OCI-LY1 (cell line): ENCODE measurements around the gene SMC3.
"Not testable (repeated sequence)": the region's sequence is repeated elsewhere in the genome, so short reads cannot be mapped to it uniquely, and the experiment has no call there.

Source experiments
- H2AFZ ChIP-seq: fragments of 200-600 bp; sonication (generic), shearing (Covaris generic); 2 replicates; pipeline ENCODE4 v1.6.0; 2014; ENCODE audit warnings: antibody characterized with exemption, mild to moderate bottlenecking, low read length
- H3F3A ChIP-seq: fragments of 200-600 bp; sonication (generic), shearing (Covaris generic); 2 replicates; pipeline ENCODE4 v1.6.0; 2014; ENCODE audit warnings: mild to moderate bottlenecking, antibody characterized with exemption, low read length, moderate library complexity; ENCODE audit not compliant: insufficient read depth
- H3K27ac ChIP-seq: fragments of 200-600 bp; sonication (generic); 2 replicates; pipeline ENCODE4 v1.5.1; 2014; ENCODE audit warnings: low read length, mixed run types, mild to moderate bottlenecking, low read depth; ENCODE audit not compliant: poor library complexity, severe bottlenecking
- H3K27me3 ChIP-seq: fragments of 200-600 bp; sonication (generic); 2 replicates; pipeline ENCODE4 v1.6.0; 2014; ENCODE audit warnings: antibody characterized with exemption, mild to moderate bottlenecking, low read length, moderate library complexity; ENCODE audit not compliant: insufficient read depth
- H3K36me3 ChIP-seq: fragments of 200-600 bp; sonication (generic); 2 replicates; pipeline ENCODE4 v1.6.1; 2014; ENCODE audit warnings: mild to moderate bottlenecking, antibody characterized with exemption, low read length, moderate library complexity, mixed read lengths; ENCODE audit not compliant: insufficient read depth
- H3K4me1 ChIP-seq: fragments of 200-600 bp; sonication (generic); 2 replicates; pipeline ENCODE4 v1.5.1; 2014; ENCODE audit warnings: mild to moderate bottlenecking, low read length, moderate library complexity; ENCODE audit not compliant: insufficient read depth, severe bottlenecking
- H3K4me2 ChIP-seq: fragments of 200-600 bp; sonication (generic), shearing (Covaris generic); 2 replicates; pipeline ENCODE4 v1.6.1; 2014; ENCODE audit warnings: low read length
- H3K4me3 ChIP-seq: fragments of 200-600 bp; sonication (generic); 2 replicates; pipeline ENCODE4 v1.5.1; 2014; ENCODE audit warnings: low read length, low read depth, mild to moderate bottlenecking, mixed read lengths; ENCODE audit not compliant: poor library complexity, severe bottlenecking
- H3K79me2 ChIP-seq: fragments of 200-600 bp; shearing (Covaris generic); 2 replicates; pipeline ENCODE4 v1.6.1; 2016; ENCODE audit warnings: mixed run types, low read length, mixed read lengths; ENCODE audit not compliant: insufficient read depth
- H3K9ac ChIP-seq: fragments of 200-600 bp; sonication (generic), shearing (Covaris generic); 2 replicates; pipeline ENCODE4 v1.6.1; 2014; ENCODE audit warnings: mild to moderate bottlenecking, low read length, mixed read lengths
- H3K9me2 ChIP-seq: fragments of 200-600 bp; sonication (generic), shearing (Covaris generic); 2 replicates; pipeline ENCODE4 v1.6.1; 2014; ENCODE audit warnings: low read depth, mild to moderate bottlenecking, low read length, mixed read lengths
- H3K9me3 ChIP-seq: fragments of 200-600 bp; shearing (Covaris generic); 2 replicates; pipeline ENCODE4 v1.6.1; 2014; ENCODE audit warnings: low read length, mixed read lengths
- H4K20me1 ChIP-seq: fragments of 200-600 bp; sonication (generic), shearing (Covaris generic); 2 replicates; pipeline ENCODE4 v1.6.0; 2016; ENCODE audit warnings: mild to moderate bottlenecking, low read length; ENCODE audit not compliant: insufficient read depth
- EZH2 ChIP-seq: fragments of 200-600 bp; sonication (generic), shearing (Covaris generic); IDR thresholded peaks from 2 replicates; pipeline ENCODE4 v1.8.0; 2017; ENCODE audit warnings: borderline replicate concordance, mixed run types, mild to moderate bottlenecking, antibody characterized with exemption, low read length, moderate library complexity, mixed read lengths
- TF ChIP-seq, protein P1 (sequence below): fragments of 200-600 bp; sonication (generic), shearing (Covaris generic); IDR thresholded peaks from 2 replicates; pipeline ENCODE4 v1.5.1; 2017; ENCODE audit warnings: mild to moderate bottlenecking, antibody characterized with exemption, low read length, moderate library complexity, mixed read lengths

Gene SMC3

DNA sequence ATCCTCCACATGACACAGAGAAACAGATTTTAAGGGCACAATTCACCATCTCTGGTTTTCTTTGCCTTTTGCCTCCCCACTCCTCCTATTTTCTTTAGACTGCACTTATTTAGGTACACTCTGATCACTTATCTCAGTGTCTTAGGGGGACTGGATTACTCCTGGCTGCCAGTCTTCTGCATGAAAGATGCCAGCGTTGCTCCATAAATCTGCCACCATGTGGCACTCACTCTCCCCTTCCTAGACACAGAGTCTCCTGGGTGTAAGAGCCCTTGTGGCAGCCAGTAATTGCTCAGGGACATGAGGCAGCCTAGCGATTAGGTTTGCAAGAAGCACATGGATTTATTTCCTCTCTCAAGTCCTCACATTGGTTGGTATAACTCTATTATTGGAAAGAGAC is 42.1 kb downstream of the SMC3 start:
- Histone ChIP-seq H3K4me2 (peak overlapping the region; percentile 84), H4K20me1 (no peaks in the 10 kb centered on the region), H3K9me3 (no peaks in the 10 kb centered on the region), H3K4me3 (peak overlapping the region; percentile 71), H2AFZ (no peak overlapping the region), H3F3A (peaks cover 9% of the 10 kb centered on the region; the same call in 1 of the 2 replicates), H3K36me3 (peaks cover 69% of the 10 kb centered on the region), H3K79me2 (peaks cover 52% of the 10 kb centered on the region), H3K4me1 (peaks cover 69% of the 10 kb centered on the region), H3K9me2 (no peaks in the 10 kb centered on the region), H3K27ac (peak overlapping the region; percentile 4), H3K27me3 (no peaks in the 10 kb centered on the region), H3K9ac (peak overlapping the region; percentile 53)
- TF ChIP-seq, protein P1, sequence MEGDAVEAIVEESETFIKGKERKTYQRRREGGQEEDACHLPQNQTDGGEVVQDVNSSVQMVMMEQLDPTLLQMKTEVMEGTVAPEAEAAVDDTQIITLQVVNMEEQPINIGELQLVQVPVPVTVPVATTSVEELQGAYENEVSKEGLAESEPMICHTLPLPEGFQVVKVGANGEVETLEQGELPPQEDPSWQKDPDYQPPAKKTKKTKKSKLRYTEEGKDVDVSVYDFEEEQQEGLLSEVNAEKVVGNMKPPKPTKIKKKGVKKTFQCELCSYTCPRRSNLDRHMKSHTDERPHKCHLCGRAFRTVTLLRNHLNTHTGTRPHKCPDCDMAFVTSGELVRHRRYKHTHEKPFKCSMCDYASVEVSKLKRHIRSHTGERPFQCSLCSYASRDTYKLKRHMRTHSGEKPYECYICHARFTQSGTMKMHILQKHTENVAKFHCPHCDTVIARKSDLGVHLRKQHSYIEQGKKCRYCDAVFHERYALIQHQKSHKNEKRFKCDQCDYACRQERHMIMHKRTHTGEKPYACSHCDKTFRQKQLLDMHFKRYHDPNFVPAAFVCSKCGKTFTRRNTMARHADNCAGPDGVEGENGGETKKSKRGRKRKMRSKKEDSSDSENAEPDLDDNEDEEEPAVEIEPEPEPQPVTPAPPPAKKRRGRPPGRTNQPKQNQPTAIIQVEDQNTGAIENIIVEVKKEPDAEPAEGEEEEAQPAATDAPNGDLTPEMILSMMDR: no peak
- no peak for TF ChIP-seq EZH2

DNA sequence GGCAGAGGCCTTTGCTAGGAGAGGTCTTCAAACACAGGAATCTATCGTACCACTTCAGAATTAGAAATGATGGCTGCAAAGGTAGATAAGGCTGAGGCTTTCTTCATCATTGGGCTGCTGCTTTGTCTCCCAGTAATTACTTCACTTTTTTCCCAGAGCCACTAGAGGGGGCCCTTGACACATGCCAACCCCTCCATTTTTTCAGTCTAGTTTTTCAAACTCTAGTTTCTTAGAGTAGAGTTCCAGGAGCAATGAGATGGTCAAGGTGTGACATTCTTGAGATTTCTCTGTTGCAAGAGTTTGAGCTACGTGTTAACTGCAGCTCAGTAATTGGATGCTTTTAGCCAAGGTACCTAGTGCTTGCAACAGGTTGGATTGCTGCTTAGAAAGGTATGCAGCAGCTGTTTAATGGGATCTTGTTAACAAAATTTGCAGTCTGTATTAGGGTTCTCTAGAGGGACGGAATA is 42.8 kb downstream of the SMC3 start:
- H3F3A ChIP-seq: peaks cover 9% of the 10 kb centered on the region; the same call in 1 of the 2 replicates
- H3K4me1 ChIP-seq: peaks cover 77% of the 10 kb centered on the region
- peak overlapping the region; percentile 71 for H3K4me3 ChIP-seq
- H3K9me3 ChIP-seq: no peaks in the 10 kb centered on the region
- no peaks in the 10 kb centered on the region for H3K9me2 ChIP-seq
- no peaks in the 10 kb centered on the region for H4K20me1 ChIP-seq
- peaks cover 62% of the 10 kb centered on the region for H3K36me3 ChIP-seq
- H3K4me2 ChIP-seq: peak overlapping the region; percentile 84
- peak overlapping the region; percentile 74 for H3K9ac ChIP-seq
- H3K79me2 ChIP-seq: peaks cover 44% of the 10 kb centered on the region
- H3K27me3 ChIP-seq: no peaks in the 10 kb centered on the region
- no peak for TF ChIP-seq EZH2
- TF ChIP-seq, protein P1: peak; percentile 89
- H3K27ac ChIP-seq: peak overlapping the region; percentile 95
- H2AFZ ChIP-seq: no peak overlapping the region

DNA sequence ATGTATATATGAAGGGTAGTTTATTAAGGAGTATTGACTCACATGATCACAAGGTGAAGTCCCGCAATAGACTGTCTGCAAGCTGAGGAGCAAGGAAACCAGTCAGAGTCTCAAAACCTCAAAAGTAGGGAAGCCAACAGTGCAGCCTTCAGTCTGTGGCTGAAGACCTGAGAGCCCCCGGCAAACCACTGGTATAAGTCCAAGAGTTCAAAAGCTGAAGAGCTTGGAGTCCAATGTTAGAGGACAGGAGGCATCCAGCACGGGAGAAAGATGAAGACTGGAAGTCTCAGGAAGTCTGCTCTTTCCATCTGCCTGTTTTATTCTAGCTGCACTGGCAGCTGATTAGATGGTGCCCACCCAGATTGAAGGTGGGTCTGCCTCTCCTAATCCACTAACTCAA is 43.3 kb downstream of the SMC3 start:
- H3F3A ChIP-seq, H3K27me3 ChIP-seq, H4K20me1 ChIP-seq, H3K9me2 ChIP-seq, H3K9me3 ChIP-seq, H2AFZ ChIP-seq: not testable (repeated sequence)
- Histone ChIP-seq H3K9ac (peak overlapping the region; percentile 74), H3K79me2 (peaks cover 40% of the 10 kb centered on the region), H3K4me1 (peaks cover 81% of the 10 kb centered on the region), H3K36me3 (peaks cover 58% of the 10 kb centered on the region), H3K27ac (peak overlapping the region; percentile 95), H3K4me3 (peak overlapping the region; percentile 71), H3K4me2 (peak overlapping the region; percentile 84)

DNA sequence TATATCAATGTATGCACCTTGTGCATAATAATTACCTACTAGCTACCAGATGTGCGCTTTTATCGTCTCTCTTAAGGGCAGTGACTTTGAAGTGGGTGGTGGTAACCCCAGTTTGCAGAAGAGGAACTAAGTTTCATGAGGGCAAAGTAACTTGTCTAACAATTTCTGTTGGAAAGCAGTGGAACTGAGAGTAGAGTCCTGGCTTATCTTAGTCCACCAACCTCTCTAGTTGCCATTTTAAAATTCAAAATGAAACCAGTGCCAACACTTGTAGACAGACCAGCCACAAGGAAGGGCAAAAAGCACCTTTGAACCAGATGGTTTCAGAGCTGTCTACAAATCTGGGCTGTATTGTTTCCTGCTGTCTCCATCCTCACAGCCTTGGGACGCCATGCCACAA is 44.6 kb downstream of the SMC3 start:
- Histone ChIP-seq H3K79me2 (peaks cover 30% of the 10 kb centered on the region), H4K20me1 (no peaks in the 10 kb centered on the region), H3K27ac (peak overlapping the region; percentile 95), H3F3A (peaks cover 6% of the 10 kb centered on the region; the same call in 1 of the 2 replicates), H2AFZ (no peak overlapping the region), H3K4me1 (peaks cover 87% of the 10 kb centered on the region), H3K27me3 (no peaks in the 10 kb centered on the region), H3K36me3 (peaks cover 46% of the 10 kb centered on the region), H3K9ac (peak overlapping the region; percentile 74), H3K9me3 (no peaks in the 10 kb centered on the region), H3K4me2 (peak overlapping the region; percentile 84), H3K4me3 (peak overlapping the region; percentile 71), H3K9me2 (no peaks in the 10 kb centered on the region)
- no peak for TF ChIP-seq EZH2
- TF ChIP-seq, protein P1: no peak
